Small intestine (tissue), 7 donors: Measurements from ENCODE around the gene WDR90. TPM values are rescaled to one million over a fixed set of nuclear protein-coding genes. Genes with fewer than 3 reads are reported as not detected.

ENCODE experiments used
- DNase-seq, 2 donors: peaks; one replicate each; pipeline versions ENCODE4 v3.0.0 to v3.0.0-alpha.2; 2013
- FAIRE-seq: peaks from 2 replicates; lab custom pipeline; 2012; peaks lifted over from hg19 to GRCh38; lab: Jason Lieb, UNC
- H3K27ac ChIP-seq, 3 donors: one replicate each; pipeline ENCODE4 v1.5.1; 2013; ENCODE audit warnings: low read length in 2 of 3, mild to moderate bottlenecking in 2 of 3, control low read depth in 1 of 3, inconsistent platforms in 1 of 3, low read depth in 1 of 3, moderate library complexity in 1 of 3
- H3K27me3 ChIP-seq, 3 donors: one replicate each; pipeline ENCODE4 v1.6.1; 2013; ENCODE audit warnings: low read length in 3 of 3, inconsistent platforms in 1 of 3; ENCODE audit not compliant: control insufficient read depth in 3 of 3, insufficient read depth in 3 of 3
- H3K36me3 ChIP-seq, 3 donors: one replicate each; pipeline ENCODE4 v1.6.1; 2013; ENCODE audit warnings: low read length in 3 of 3, inconsistent platforms in 1 of 3, low read depth in 1 of 3, mild to moderate bottlenecking in 1 of 3, moderate library complexity in 1 of 3; ENCODE audit not compliant: control insufficient read depth in 3 of 3, insufficient read depth in 2 of 3
- H3K4me1 ChIP-seq, 3 donors: one replicate each; pipeline ENCODE4 v1.6.1; 2013; ENCODE audit warnings: low read length in 2 of 3, inconsistent platforms in 1 of 3, low read depth in 1 of 3, mild to moderate bottlenecking in 1 of 3, moderate library complexity in 1 of 3; ENCODE audit not compliant: control insufficient read depth in 3 of 3, insufficient read depth in 2 of 3
- H3K4me3 ChIP-seq, 3 donors: one replicate each; pipeline ENCODE4 v1.5.1; 2013; ENCODE audit warnings: low read length in 3 of 3, control low read depth in 1 of 3, inconsistent platforms in 1 of 3, low read depth in 1 of 3, mild to moderate bottlenecking in 1 of 3, moderate library complexity in 1 of 3
- H3K9me3 ChIP-seq, 2 donors: one replicate each; pipeline ENCODE4 v1.6.1; 2013; ENCODE audit warnings: low read depth in 1 of 2, low read length in 1 of 2; ENCODE audit not compliant: control insufficient read depth in 2 of 2, insufficient read depth in 1 of 2
- WGBS, 3 donors: extraction: QIAGEN DNeasy Blood & Tissue Kit; methylation state at CpG; one replicate each; pipeline ENCODE4 v1.1.7; 2013; 5-methylcytosine and 5-hydroxymethylcytosine counted together
- polyA plus RNA-seq, 4 donors: library from polyadenylated mRNA; stranded (reverse) in 3 of 4; unstranded in 1 of 4; fragments of 200-250 nt in 3 of 4; fragments of 120-200 nt in 1 of 4; gene quantifications; one replicate each; pipeline versions ENCODE4 v1.2.1 to v1.2.3, GENCODE V29; 2013
- donor health status: healthy with polysubstance abuse.
- donor health status: control.
- donor health status: control.
- donor health status: Bipolar disorder and iron deficiency.
- donor health status: healthy.

Gene WDR90
- polyA plus RNA-seq, 4 donors, result 15.7 to 36.5 (median 25.6) TPM

GRCh38 chr16:672851-673250 is 23.7 kb downstream of the WDR90 start:
- no peak for FAIRE-seq
- WGBS, 3 donors, result 92 to 95% (median 95%) methylated on average over 17 to 21 of the region's 21 CpGs
- peaks cover 15 to 67% (median 21%) of the 10 kb centered on the region in 3 donors for H3K36me3 ChIP-seq
- peaks cover 0 to 3% (median 0%) of the 10 kb centered on the region in 3 donors for H3K27me3 ChIP-seq
- H3K27ac ChIP-seq, result no peak overlapping the region
- H3K4me1 ChIP-seq, result peaks cover 3 to 32% (median 5%) of the 10 kb centered on the region in 3 donors
- no peak for DNase-seq
- H3K9me3 ChIP-seq, result no peaks in the 10 kb centered on the region
- no peak overlapping the region for H3K4me3 ChIP-seq

DNA sequence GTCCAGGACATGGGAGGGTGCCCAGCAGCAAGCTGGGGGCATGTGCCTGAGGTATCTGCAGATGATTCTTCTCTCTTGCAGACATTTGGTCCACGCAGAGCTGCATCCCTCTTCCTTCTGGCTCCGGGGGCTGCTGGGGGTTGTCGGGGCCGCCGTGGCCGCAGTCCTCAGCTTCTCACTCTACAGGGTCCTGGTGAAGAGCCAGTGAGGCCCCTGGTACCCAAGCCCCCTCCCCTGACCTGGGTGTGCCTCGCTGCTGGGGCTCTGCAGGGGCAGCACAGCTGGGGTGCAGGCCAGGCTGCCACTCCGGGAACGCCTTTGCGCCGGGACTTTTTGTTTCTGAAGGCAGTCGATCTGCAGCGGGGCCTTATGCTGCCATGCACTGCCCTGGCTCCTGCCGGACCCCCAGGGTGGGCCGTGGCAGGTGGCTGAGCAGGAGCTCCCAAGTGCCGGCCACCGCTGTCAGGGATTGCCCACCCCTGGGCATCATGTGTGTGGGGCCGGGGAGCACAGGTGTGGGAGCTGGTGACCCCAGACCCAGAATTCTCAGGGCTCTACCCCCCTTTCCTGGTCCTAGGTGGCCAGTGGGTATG is 24.3 kb downstream of the WDR90 start:
- peaks cover 0 to 3% (median 0%) of the 10 kb centered on the region in 3 donors for H3K27me3 ChIP-seq
- H3K27ac ChIP-seq, result no peak overlapping the region
- peaks cover 3 to 32% (median 5%) of the 10 kb centered on the region in 3 donors for H3K4me1 ChIP-seq
- DNase-seq (no peak), FAIRE-seq (no peak)
- no peaks in the 10 kb centered on the region for H3K9me3 ChIP-seq
- WGBS, 3 donors, result 90 to 91% (median 91%) methylated on average over 14 to 18 of the region's 18 CpGs
- no peak overlapping the region for H3K4me3 ChIP-seq
- peaks cover 15 to 67% (median 21%) of the 10 kb centered on the region in 3 donors for H3K36me3 ChIP-seq

GRCh38 chr16:674214-674881 is 25.2 kb downstream of the WDR90 start:
- H3K27me3 ChIP-seq, result peaks cover 0 to 3% (median 0%) of the 10 kb centered on the region in 3 donors
- WGBS, 3 donors, result 72 to 80% (median 76%) methylated on average over 21 to 22 of the region's 22 CpGs
- H3K4me3 ChIP-seq, result no peak overlapping the region
- H3K4me1 ChIP-seq, result peaks cover 5 to 26% (median 5%) of the 10 kb centered on the region in 3 donors
- H3K36me3 ChIP-seq, result peaks cover 15 to 59% (median 21%) of the 10 kb centered on the region in 3 donors
- H3K9me3 ChIP-seq, result no peaks in the 10 kb centered on the region
- DNase-seq, result no peak
- no peak for FAIRE-seq
- H3K27ac ChIP-seq, result no peak overlapping the region

DNA sequence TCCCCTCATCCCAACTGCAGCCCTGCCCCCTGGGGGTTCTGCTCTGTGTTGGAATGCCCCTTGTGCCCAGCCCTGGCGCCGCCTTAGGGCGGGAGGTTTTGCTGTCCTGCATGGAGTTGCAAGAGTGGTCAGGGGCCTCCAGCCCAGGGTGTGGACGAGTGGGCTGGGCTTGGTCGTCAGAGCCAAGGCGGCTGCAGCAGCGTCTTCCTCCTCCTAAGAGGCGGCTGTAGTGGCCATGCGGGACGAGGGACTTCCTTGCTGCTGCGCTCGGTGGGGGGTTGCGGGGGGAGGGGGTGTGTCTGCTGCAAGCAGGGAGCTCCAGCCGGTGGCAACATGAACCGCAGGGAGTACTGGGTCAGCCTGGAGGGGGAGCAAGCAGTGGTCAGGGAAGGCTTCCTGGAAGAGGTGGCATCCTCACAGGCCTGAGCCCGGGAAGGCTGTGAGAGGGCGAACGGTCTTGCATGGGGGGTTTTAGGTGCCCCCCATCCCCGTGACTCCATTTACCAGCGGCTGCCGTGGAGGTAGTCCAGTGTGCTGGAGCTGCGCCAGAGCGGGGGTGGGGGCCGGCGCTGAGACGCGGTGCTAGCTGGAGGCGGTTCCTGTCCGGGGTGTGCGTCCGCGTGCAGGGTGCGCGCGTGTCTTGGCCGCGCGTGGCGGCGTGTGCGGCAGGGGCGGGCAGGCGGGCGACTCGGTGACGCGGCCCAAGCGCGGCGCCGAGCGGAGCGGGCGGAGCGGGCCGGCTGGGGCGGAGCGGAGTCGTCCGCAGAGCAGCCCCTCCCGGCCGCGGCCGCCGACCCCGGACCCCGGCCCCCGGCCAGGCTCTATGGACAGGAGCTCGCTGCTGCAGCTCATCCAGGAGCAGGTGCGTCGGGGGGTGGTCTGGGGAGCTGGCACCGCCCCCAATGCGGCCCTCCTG is 26.1 kb downstream of the WDR90 start, which contains the start of gene RHBDL1:
Gene RHBDL1, plus strand, starts transcription at position 704 of the 916 bp plus-strand sequence. Its CDS starts 120 bp downstream, at position 824.
- H3K27ac ChIP-seq, result peak within 1 kb of the TSS in 1 of 3 donors; percentile 25
- H3K4me3 ChIP-seq, result peak within 1 kb of the TSS; percentile 27 to 42 (median 39)
- FAIRE-seq (no peak), DNase-seq (peak; percentile 25 to 48)
- H3K36me3 ChIP-seq, result peaks cover 15 to 50% (median 19%) of the 10 kb centered on the region in 3 donors
- WGBS, 3 donors, result 5 to 10% (median 6%) methylated on average over 36 to 73 of the region's 73 CpGs
- peaks cover 5 to 26% (median 5%) of the 10 kb centered on the region in 3 donors for H3K4me1 ChIP-seq
- H3K27me3 ChIP-seq, result peaks cover 0 to 3% (median 0%) of the 10 kb centered on the region in 3 donors
- no peaks in the 10 kb centered on the region for H3K9me3 ChIP-seq

- Histone ChIP-seq H3K9me3 (no peaks in the 10 kb centered on the region), H3K4me1 (peaks cover 5 to 28% (median 5%) of the 10 kb centered on the region in 3 donors), H3K27me3 (peaks cover 0 to 3% (median 0%) of the 10 kb centered on the region in 3 donors), H3K27ac (no peak overlapping the region), H3K36me3 (peaks cover 12 to 42% (median 16%) of the 10 kb centered on the region in 3 donors), H3K4me3 (peak overlapping the region; percentile 27 to 42 (median 39))
- peak; percentile 63 to 64 for DNase-seq
- FAIRE-seq, result no peak
- 16 to 39% (median 33%) methylated on average over 18 to 25 of the region's 25 CpGs for WGBS, 3 donors
Measured at GRCh38 chr16:675884-676564, 26.9 kb downstream of the WDR90 start.

GRCh38 chr16:676565-676902 is 27.4 kb downstream of the WDR90 start:
- peaks cover 7 to 42% (median 16%) of the 10 kb centered on the region in 3 donors for H3K36me3 ChIP-seq
- peaks cover 5 to 34% (median 8%) of the 10 kb centered on the region in 3 donors for H3K4me1 ChIP-seq
- peak overlapping the region in 1 of 3 donors; percentile 25 for H3K27ac ChIP-seq
- no peak for FAIRE-seq
- H3K27me3 ChIP-seq, result peaks cover 0 to 3% (median 0%) of the 10 kb centered on the region in 3 donors
- WGBS, 3 donors, result 30 to 80% (median 55%) methylated on average over 17 to 21 of the region's 21 CpGs
- no peak for DNase-seq
- H3K9me3 ChIP-seq, result no peaks in the 10 kb centered on the region
- H3K4me3 ChIP-seq, result no peak overlapping the region

DNA sequence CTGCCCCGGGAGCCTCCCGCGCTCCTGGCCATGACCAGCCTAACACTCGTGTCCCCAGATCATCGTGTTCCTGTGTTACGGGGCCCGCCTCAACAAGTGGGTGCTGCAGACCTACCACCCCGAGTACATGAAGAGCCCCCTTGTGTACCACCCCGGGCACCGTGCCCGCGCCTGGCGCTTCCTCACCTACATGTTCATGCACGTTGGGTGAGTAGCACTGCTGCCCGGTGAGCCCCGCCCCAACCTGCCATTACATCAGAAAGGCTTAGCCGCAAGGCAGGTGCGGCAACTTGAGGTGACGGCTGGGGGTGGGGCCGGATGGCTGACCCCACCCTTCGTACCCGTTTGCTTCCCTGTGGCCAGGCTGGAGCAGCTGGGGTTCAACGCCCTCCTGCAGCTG is 27.7 kb downstream of the WDR90 start:
- Histone ChIP-seq H3K27me3 (peaks cover 0 to 3% (median 0%) of the 10 kb centered on the region in 3 donors), H3K27ac (peak overlapping the region in 1 of 3 donors; percentile 25), H3K36me3 (peaks cover 3 to 42% (median 15%) of the 10 kb centered on the region in 3 donors), H3K4me3 (no peak overlapping the region), H3K4me1 (peaks cover 8 to 37% (median 9%) of the 10 kb centered on the region in 3 donors), H3K9me3 (no peaks in the 10 kb centered on the region)
- DNase-seq, result peak; percentile 86 to 94
- FAIRE-seq, result no peak
- WGBS, 3 donors, result 15 to 47% (median 30%) methylated on average over 22 to 23 of the region's 23 CpGs
